HG02759 (cell line): ENCODE data around the gene NFIB.

ENCODE experiments used
- ATAC-seq: cut with Tn5 transposase; IDR thresholded peaks from one replicate; pipeline ENCODE4 v1.9.1; 2021; ENCODE audit warnings: mild to moderate bottlenecking, moderate library complexity; ENCODE audit not compliant: unreplicated experiment

NFIB gene

DNA sequence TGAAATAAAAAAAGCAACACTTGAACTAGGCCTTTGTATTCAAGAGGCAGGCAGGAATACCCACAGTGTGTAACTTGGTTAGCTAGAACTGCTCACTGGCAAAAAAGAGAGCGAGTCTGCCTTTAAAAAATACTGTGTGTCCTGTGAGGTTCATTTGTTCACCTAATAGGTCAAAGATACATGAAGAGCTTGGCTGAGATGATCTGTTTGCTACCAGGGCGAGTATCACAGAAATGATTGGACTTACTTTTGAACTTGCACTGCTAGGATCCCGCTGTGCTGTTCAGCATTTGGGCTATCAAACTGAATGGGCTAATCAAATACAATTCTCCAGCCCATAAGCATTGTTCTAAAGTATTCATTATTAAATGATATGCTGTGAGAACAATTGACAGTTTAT lies 229.1 kb downstream of the NFIB start:
- no peak for ATAC-seq

DNA sequence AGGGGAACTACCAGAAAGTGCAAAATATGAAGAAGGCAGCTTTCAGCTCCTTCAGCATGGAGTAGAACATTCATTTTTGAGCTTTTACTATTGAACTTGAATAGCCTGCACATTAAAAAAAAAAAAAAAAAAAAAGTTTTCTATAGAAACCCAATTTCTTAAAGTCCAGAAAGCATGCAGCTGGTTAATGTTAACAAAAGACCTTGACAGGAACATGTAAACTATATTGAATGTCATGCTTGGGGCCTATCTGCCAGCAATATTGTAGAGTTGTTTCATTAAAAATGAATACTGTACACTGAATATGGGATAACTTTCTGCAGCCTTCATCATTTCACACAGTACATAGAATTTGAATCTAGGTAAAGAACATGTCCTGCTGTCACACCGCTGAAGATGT lies 230.6 kb downstream of the NFIB start:
- ATAC-seq = no peak

DNA sequence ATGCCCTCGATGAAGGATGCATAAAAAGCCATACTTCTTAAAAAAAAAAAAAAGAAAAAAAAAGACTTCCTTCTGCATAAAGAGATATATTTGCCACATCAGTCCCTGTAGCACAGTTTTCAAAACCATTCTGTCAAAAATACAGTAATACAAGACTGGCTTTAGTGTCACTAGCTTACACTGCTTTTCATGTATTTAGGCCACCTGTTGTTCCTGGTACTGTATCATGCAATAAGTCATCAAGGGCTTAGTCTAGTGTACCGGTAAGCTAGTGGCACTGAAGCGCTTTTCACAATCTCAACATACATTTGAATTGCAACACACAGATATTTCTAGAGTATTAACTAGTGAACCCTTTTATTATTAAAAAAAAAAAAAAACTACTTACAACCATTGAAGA lies 231.2 kb downstream of the NFIB start:
- ATAC-seq = no peak

DNA sequence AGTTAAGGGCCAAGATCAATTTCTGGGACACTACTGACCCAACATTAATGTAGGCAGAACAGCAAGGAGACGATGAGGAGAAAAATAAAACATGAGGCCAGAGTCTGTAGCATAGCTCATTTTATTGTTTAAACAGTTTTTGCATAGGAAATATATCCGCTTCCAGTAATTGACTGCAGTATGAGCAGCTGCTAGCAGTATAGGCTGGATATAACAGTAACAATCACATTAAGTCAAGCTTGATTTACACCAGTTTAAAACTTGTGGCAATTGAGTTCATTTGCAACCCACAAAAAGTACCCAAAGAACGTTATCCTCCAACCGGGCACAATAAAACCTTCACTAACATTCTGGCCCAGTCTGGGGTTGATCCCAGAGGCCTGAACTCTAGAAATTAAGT lies 232.2 kb downstream of the NFIB start:
- no peak for ATAC-seq

DNA sequence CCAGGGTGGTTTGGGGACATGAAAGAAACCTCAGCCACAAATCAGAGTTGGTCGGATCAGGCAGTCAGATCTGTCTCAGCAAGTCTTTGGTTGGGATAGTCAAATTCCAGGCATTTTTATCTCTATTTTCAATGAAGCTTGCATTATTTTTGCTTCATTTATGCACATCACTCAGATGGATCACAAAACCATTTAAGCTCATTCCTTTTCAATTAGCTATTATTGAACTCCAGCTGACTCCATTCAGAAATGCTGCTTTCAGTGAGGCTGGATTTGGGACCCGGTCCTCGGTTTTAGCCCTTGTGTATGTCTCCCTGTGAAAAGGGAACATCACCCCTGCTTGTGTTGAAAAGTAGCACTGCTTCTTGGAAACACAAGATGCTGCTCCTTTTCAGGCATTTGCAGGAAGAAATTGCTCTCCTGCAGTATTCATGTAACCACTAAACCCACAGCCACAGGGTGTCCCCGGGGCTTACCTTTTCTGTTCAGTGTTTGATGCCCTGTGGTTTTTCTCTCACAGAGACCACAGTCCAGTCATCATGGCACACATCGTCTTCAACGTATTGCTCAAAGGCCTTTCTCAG lies 232.9 kb downstream of the NFIB start:
- peak; percentile 69 for ATAC-seq

DNA sequence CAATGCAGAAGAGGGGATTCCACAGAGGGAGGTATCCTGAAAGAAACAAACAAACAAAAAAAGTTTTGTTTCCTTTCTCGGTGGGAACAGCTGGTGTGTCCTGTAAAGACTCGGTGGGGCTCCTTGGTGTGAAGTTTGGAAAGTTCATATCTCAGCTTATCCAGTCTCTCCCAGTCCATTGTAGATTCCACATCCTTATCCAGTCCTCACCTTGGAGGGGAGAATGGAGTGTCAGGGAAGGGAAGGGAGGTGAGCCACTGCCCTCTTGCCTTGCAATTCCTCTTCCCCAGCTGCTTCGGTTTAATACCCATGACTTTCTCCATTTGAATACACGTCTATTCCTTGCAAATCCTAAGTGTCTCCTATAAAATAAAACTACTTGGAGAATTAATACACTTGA lies 234.5 kb downstream of the NFIB start:
- no peak for ATAC-seq

DNA sequence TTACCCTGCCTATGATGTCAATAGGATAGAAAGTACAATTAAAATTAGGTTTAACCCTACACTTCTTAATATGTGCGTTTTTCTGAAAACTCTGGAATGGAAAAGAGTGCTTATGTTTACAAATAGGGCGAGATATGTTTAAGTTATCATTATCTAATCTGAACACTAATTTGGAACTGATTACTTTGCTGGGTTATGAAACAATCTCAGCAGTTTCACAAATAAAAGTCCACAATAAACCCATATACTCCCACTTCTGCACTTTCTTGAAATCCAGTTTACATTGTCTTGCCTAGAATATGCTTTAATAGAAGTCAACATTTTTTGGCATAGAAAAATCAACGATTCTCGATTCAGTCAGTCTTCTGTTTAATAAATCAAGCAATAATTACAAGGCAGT lies 236.3 kb downstream of the NFIB start:
- ATAC-seq = no peak

DNA sequence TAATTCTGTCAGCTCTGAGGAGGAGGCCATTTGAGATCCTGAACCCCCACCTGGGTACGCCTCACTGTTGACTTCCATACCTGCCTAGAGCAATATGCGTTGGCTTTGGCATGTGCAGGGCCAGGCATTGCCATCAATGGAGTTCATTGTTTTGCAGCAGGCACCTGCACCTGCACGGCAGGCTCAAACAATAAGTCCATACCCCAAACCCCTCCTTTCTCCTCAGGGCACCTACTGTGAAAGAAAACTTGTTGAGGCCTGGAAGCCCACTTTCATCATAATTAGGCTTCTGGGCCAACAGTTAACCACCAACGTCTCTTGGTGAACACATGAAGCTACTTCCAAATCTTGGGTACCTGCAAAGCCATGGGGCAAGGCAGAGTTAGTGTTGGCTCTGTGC lies 238.7 kb downstream of the NFIB start:
- ATAC-seq = no peak

DNA sequence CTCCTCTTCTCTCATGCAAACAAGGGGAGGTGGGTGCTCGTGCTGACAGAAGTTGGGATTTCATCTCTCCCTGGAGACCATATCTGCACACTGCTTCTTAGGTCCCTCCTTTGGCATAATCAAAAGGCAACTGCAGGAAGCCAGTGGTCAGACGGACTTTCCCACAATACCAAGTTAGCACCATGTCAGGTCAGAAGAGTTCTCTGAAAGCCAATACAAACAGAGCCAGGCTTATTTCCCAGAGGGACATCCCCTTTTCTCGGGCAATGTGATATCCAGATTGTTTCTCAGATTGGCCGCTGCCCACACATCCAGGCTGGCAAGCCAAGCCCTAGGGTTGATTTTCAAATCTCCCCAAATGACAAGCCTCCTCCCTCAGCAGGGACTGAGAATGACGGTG lies 241.1 kb downstream of the NFIB start:
- no peak for ATAC-seq

DNA sequence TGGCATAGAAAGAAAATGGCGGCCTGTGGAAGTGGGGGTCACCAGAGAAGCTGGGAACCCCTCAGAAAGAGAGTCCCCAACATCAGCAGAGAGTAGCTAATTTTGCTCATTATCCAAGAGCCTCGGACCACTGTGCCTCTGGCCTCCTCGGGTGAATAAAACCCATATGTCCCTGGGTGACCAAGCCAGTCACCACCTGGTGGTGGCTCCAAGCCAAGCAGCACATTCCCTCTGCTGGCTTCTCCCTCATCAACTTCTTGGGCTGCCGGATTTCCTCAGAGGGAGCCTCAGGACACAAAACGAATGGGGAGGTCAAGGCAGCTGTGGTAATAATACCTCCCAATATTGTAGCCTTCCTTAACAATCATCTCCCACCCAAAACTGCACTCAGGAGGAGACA lies 242.5 kb downstream of the NFIB start:
- ATAC-seq = no peak

DNA sequence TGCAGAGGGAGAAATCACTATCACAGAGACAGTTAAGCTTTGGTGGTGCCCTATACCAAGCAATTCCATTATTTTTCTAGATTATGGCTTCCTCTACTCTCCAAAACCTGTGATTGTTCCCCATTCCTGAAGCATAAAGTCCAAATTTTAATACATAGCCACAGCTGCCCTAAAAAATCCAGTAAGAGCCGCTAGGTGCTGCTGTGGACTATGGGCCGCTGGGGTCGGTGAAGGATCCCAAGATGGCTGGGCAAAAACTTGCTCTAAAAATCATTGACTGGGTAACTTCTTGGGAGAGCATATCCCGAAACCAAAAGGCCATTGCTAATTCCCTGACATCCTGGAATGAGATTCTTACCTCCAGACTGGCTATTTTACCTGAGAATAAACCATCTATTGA lies 245.3 kb downstream of the NFIB start:
- ATAC-seq = no peak

DNA sequence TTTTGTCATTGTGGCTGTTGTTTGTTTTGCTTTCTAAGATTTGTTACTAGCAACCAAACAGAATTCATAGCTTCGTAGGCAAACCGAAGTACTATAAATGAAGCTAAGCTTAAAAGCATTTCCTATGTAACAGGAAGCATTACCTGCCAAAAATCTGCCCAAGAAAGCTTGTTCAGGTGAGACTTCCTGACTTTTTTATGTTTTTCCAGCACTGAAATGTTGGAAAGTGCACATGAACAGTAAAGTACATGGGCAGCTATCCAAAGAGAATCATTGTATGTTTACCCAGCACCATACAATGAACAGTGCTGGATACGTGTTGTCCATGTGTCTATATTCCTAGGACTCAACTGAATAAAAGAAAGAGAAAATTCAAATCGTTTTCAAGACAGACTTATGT lies 247.1 kb downstream of the NFIB start:
- no peak for ATAC-seq

DNA sequence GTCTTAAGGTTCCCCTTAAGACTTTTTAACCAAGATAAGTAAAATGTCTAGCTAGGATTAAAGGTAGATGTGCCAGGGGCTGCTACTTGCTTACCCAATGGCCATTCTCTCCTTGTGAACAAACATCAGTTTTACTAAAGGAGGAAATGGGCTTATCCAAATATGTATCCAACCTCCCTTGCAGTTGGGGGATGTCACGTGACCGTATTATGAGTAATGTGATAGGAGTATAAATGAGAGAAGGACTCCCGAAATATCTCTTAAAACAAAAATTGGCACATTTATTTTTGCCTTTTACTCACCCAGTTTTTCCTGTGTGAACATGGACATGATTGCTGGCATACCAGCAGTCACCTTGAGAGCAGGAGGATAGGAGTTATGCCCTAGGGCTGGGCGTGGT lies 247.9 kb downstream of the NFIB start:
- ATAC-seq = no peak

DNA sequence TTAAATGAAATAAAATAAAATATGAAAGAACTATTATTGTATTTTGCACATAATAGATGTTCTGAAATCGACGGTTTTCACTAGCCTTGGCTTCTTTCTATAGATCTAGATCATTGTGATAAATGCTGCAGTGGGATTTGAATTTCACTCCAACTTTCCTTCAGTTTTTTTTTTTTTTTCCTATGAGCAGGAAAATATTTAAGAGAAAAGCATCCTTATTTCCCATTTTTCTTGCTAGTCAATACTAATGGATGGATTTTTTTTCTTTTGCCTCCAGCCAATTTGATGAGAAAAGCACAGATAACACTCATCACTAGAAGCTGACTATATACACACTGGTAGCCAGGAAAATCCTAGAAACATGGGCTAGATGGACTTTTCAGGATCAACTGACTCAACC lies 249.0 kb downstream of the NFIB start:
- no peak for ATAC-seq

DNA sequence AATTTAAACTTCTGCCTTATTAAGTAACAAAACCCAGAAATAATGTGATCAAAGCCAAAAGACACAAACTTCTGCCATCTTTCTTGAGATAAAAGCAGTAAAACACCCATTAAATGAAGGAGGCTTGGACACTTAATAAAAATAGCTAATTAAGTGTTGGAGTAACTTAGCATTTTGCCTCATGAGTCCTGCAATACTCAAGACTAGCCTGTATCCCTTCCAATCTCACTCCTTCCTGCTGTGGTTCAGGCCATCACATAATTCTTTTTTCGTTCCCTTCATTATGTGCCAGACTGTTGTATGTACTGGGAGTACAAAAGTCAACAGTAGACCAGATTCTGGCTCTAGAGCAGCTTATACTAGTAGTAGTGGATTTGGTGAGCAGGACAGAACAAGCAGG lies 250.2 kb downstream of the NFIB start:
- ATAC-seq = no peak

DNA sequence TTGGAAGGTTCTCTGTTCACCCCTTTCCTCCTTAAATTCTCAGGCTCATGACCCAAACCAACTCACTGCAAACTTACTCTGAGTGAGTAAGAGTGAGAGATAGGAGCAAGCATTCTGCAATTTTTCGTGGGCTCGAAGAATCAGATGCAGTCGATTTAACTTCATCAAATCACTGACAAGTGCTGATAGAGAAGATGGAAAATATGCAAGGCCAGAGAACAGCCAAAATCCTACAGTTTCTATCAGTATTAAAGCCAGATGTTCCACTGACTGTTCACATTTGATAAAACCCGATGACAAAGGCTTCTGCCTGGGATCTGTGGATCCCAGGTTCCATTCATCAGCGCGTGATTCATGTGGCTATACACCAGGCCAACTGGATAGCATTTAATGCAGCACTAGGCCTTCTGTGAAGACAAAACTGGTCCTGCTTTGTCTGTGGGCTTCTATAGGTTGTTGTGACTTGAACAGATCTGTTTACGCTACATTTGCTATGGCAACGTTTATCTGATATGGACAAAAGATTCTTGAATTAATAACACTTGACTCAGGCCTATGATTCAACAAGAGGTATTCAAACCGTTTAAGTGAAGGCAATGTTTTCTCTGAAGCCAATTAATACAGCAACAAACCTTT lies 251.2 kb downstream of the NFIB start:
- ATAC-seq = no peak

DNA sequence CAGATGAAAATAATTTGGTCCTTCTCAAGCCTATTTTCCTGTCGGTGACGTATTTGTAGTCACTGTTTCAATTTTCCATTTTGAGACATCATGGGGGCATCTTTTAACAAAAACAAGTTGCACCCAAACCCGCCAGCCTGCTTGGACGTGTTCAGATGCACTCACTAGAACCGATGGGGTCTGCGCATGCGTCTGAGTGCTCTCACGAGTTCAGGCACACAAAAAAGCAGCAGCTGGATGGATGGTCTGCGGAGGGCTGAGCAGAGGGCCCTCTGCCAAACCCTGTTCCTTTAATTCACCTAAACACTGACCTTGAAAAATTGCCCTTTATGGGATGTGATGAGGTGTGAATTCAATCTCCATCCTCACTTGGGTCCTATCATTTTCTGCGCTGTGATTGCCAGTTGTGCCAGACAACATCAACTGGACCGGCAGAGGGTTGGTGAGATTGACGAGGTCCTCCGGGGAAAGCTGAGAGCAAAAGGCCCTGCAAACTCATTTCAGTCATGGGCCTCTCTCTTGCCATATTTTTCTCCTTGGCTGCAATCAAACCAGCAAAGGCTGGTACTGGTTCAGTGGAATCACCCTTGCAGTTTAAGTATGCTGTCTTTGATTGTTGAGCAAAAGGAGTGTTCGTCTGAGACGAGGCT lies 251.9 kb downstream of the NFIB start:
- no peak for ATAC-seq

DNA sequence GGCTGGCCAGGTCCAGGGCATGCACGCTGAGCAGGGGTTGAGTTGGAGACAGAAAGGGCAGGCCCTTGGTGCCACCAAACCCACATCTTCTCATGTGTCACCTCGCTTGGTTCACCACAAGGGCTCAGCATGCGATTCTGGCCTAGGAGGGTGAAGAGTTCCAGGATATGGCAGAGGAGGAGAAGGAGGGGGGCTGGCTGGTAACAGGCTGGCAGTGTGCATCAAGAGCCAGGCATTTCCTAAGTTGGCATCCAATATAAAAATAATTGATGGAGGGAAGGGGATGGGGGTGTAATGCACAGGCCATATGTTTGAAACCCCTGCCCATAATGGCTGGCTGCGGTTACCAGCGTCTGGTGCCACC lies 255.6 kb downstream of the NFIB start:
- no peak for ATAC-seq

DNA sequence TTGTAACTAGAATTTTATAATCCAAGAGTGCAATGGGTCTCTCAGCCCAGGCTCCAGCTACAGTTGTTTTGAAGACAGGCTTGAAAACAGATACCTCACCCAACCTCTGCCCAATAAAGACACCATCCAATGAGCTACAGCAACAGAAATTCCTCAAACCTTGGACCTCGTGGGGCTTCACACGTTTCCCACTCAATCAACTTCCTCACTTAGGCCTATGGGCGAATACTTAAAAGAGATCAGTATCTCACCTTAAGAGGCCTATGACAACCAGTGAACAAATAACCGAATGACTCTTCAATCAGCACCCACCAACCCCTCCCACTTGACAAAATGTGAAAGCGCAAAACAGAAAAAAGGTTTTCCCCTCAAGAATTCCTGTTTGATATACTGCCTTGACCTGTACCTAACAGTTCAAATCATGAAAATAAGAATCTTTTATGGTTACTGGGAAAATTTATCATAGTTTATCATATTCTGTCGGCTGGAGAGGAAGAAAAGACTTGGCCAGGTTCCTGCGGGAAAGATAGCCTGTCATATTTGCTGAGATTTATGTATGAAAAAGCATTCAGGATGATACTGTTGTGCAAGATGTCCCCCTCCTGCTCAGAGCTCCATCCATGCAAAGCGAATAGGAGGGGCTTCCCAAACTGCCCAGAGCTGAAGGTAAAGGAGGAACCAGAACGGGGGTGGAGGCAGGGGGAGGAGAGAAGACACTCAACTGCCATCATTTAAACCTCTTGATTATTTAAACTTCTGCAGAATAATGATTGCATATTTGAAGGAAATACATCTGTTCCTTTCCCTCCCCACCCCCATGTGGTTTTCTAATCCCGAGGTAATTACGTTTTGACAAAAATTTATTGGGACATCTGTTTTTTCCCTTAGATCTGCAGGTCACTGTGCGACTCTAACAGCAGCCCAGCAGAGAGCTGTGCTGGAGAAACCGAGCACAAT lies 256.3 kb downstream of the NFIB start:
- ATAC-seq = no peak

DNA sequence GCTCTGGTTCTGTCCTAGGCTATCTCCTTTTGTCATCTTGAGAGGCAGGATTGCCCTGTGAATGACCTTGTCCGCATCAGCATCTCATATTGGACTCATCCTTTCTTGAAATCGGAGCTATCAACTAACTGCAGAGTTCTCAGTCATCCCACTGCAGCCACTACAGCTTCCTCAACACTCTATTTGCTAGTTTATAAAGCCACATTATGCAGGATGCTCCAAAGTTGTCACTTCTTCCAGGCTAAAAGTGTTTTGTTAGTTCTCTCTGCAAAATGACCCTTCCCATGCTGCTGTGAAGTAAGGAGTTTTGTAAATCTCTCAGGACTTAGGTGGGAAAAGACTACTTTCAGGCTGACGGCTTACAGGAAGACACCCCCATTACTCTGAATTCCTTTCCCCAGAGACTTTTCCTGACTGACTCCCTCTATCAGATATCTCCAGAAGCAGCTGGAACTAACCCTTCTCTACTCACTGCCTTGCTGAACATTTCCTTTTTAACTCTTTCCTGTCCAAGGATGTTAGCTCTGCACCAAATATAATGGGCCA lies 257.6 kb downstream of the NFIB start:
- no peak for ATAC-seq

DNA sequence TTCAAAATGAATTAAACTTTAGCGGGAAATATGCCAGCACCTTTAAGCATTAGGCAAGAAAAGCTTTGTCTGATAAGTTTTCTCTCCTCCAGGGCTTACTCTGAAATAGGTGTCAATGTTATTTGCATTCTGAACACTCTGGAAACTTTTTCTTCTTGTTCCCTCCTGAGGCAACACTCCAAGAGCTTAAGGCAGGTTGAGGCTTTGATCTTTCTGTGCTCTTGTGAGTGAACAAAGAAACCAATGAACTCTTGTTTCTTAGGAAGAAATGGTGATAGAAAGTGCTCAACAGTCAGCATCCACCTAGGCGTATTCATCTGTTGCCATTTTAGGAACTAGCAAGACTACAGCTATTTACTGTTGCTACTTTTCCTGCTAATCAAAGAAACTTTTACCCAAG lies 259.8 kb downstream of the NFIB start:
- no peak for ATAC-seq
